Stimulated activated CD4-positive, alpha-beta T cell treated with anti-CD3 and anti-CD28 coated beads, Interleukin-1b, Interleukin-23, amount 100 ng/mL, for 24 hours (primary cell): ENCODE results near the gene ARFGAP2.
"Not testable (repeated sequence)": the region's sequence is repeated elsewhere in the genome, so short reads cannot be mapped to it uniquely, and the experiment has no call there.

ENCODE experiments used
- DNase-seq, 4 experiments: peaks; one replicate each; pipeline ENCODE4 v3.0.0-alpha.2; 2020; ENCODE audit warnings: low read depth in 4 of 4, low spot score in 1 of 4

ARFGAP2 gene

DNA sequence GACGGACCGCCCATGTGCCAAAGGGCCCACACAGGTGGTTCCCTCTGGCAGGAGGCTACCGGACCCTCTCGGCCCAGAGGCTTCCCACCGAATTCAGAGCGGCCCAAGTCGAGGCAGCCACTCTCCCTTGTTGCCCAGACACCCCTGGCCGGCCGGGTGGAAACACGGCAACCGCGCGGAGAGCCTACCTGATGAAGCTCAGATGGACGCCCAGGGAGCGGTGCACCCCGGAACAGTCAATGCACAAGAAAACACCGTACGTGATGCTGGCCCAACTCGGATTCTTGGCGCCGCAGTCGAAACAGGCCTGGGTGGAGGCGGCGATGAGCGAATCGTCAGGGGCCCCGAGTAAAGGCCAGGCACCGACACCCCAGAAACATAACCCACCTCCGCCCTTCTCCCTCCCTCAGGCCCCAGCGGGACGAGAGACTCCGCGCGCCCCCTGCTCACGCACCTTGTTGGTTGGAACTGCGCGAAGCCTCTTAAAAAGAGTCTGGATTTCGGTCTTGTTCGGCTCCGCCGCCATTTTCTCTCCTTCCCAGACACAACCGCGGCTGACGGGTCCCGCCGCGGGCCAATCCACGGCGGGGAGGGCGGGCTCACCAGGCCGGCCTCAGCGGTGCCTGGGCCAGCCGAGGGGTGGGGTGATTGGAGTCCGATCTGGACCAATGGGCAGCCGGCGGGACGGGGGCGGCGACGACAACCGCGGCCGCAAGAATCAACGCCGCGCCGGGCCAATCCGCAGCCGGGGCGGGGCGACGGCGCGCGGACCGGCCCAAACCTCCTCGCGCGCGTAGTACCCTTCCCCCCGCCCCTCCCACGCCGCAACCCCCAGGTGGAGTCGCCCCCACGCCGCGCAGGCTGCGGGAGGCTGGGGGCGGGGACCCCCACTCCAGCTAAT is at the start of gene ARFGAP2:
Gene ARFGAP2 (minus strand): TSS at position 552 of the 901 bp plus-strand sequence. CDS start 26 bp downstream, at position 526.
- peak; percentile 89 to 96 (median 93) for DNase-seq

DNA sequence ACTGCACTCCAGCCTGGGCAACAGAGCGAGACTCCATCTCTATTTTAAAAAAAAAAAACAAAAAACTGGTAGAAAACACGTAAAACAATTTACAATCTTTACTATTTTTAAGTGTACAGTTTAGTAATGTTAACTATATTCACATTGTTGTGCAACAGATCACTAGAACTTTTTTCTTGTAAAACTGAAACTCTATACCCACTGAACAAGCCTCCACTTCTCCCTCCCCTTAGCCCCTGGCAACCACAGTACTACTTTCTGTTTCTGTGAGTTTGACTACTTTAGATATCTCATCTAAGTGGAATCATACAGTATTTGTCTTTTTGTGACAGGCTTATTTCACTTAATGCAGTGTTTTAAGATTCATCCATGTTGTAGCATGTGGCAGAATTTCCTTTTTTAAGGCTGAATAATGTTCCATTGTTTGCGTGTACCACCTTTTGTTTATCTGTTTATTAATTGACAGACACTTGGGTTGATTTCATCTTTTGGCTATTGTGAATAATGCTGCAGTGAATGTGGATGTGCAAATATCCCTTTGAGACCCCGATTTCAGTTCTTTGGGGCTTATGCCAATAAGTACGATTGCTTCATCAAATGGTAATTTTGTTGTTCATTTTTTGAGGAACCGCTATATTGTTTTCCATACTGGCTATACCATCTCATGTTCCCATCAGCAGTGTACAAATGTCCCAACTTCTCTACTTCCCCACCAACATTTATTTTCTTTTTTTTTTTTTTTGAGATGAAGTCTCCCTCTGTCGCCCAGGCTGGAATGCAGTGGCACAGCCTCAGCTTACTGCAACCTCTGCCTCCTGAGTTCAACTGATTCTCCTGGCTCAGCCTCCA is 49.1 kb upstream of the ARFGAP2 start:
- DNase-seq = no peak

DNA sequence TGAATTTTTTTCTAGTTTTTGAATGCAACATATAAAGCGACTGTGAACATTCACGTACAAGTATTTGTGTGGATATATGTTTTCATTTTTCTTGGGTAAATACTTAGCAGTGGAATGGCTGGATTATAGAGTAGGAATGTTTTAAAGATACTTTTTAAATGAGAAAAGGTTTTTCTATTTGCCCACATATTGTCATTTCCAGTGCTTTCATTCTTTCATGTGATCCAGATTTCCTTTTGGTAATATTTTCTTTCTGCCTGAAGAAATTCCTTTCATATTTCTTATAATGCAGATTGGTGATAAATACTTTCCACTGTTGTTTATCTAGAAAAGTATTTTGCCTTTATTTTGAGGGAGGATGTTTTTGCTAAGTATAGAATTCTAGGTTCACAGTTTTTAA is 46.0 kb upstream of the ARFGAP2 start:
- no peak for DNase-seq

DNA sequence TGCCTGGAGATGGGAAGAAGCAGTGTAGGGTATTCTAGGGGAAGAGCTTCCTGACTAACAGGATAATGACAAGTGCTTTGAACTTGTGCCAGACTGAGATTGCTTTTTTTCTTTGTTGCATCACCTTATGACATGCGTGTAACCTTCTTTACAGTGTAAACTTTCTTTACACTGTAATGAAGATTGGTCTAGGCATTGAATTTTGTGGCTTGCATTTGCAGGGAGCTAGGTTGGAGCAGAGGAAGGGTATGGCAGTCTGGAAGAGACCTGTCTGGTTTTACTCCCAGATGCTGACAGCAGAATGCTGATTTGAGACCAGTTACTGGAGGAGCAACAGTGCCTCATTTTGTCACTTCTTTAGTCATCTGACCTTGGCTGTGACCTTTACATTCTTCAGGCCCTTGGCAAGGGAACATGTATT is 43.7 kb upstream of the ARFGAP2 start:
- DNase-seq = no peak

DNA sequence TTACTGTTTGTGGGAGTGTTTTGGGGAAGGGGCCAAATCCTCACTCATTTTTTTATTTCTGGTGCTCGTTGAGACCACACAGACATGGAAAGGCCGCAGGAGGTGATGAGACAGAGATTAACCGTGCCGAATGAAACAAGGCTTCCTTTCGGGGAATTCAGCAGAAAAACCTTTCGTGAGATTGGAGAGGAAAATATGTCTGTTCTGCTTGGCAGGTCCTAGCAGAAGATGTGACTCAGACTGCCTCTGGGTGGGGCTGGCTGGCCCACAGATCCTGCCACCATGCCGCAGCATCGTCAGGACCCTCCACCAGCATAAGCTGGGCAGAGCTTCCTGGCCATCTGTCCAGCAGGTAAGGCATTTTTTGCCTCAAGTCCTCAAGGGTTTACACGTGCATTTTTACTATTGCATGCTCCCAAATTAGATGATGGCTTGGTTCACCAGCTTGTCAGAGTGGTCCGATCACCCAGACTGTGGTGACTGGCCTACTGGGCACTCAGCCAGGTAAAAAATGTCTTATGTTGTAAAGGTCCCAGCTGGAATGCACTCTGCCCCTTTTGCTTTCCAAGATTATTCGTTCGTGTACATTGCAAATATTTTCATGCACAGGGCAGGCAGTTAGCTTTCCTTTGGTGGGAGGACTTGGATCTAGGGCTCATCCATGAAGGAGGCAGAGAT is 39.6 kb upstream of the ARFGAP2 start:
- DNase-seq = peak; percentile 29 to 65 (median 48)

DNA sequence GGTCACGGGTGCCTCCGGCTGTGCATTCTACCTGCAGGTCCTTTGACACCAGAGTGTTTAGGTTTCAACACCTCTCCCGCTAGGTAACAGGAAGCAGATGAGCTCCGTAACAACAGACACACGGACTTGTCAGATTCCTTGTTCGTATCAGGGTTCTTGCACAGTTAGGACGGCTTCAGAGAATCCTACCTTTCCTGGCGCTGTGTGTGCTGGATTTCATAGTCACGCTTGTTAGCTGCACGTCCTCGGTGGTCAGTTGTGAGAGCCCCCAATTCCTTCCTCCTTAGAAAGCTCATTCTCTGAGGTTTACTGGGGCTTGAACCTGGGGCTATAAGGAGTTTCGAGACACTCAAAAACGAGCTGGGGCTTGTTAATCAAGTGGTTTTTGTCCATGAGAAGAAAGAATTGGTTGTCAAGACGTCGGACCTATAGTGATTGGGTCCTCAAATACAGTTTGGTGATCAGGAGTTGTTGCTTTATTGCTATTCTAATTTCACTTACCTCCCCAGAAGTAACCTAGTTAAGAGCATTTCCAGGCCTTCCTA is 38.8 kb upstream of the ARFGAP2 start:
- DNase-seq = no peak

DNA sequence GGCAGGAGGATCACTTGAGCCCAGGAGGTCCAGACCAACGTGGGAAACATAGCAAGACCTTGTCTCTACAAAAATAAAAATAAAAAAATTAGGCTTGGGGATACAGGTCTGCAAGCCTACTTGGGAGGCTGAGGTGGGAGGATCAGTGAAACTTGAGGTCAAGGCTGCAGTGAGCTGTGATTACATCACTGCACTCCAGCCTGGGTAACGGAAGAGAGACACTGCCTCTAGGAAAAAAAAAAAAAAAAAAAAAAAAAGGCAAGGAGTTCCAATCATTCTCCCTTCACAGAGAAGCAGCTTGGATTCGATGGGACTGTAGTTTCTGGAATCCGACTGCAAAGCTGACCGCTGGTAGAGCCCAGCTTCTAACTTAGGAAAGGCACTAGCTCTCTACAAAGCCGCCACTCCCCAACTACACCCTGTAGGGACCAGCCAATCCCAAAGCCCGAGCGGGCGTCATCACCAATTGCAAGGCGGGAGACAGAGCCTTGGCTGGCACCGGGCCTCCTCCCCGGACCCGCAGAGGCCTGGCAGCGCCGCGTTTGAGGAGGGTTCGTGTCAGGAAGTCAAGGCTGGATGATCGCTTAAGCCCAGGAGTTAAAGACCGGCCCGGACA is 37.4 kb upstream of the ARFGAP2 start:
- peak; percentile 49 to 82 (median 64) for DNase-seq

DNA sequence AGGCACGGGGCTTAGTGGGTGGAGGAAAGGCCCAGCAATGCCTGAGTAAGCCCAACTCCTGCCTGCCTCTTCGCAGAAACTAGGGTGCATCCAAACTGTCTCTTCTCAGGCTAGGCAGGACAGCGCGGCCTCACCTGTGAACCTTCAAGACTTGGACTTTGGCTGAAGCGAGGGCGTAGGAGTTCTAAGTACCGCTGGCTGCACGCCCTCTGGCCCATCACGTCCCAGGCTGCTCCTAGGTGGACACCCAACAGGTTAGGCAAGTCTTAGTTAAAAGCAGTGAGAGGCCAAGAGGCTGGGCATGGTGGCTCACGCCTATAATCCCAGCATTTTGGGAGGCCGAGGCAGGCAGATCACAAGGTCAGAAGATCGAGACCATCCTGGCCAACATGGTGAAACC is 36.3 kb upstream of the ARFGAP2 start:
- DNase-seq = no peak

DNA sequence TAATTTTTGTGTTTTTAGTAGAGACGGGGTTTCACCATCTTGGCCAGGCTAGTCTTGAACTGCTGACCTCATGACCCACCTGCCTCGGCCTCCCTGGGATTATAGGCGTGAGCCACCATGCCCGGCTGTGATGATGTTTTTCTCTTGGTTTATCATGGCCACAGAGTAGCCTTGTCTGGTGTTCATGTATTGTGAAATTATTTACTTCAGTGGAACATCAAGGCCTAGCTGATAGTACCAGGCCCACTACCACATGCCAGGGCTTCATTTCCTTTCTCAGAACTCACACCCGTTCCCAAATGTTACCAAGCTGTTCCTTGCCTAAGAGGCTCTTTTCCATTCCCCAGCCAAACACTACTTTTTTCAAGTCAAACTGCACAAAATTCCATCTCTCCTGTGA is 31.9 kb upstream of the ARFGAP2 start:
- DNase-seq = no peak

DNA sequence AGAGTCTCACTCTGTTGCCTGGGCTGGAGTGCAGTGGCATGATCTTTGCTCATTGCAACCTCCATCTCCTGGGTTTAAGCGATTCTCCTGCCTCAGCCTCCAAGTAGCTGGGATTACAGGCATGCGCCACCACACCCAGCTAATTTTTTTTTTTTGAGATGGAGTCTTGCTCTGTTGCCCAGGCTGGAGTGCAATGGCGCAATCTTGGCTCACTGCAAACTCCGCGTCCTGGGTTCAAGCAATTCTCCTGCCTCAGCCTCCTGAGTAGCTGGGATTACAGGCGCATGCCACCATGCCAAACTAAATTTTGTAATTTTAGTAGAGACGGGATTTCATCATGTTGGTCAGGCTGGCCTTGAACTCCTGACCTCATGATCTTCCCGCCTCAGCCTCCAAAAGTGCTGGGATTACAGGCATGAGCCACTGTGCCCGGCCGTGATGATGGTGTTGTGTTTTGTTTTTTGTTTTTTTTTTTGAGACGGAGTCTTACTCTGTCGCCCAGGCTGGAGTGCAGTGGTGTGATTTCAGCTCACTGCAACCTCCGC is 31.4 kb upstream of the ARFGAP2 start:
- not testable (repeated sequence) for DNase-seq

DNA sequence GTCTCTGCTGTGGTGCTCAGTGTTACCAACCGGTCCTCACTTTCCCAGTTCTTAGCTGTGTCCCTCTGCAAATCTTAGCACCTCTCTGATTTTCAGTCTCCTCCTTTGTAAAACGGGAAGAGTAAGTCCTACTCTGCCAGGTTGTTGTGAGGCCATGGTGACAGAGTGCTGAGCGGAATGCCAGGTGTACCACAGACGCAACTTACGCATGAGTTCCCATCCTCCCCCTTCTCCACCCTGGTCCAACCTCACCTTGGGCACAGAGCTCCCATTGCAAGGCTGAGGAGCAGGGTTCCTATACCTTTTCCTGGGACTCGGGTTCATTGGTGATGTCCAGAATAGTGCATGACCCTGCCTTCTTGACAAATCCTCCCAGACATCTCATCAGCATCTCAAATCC is 30.8 kb upstream of the ARFGAP2 start:
- DNase-seq = no peak

DNA sequence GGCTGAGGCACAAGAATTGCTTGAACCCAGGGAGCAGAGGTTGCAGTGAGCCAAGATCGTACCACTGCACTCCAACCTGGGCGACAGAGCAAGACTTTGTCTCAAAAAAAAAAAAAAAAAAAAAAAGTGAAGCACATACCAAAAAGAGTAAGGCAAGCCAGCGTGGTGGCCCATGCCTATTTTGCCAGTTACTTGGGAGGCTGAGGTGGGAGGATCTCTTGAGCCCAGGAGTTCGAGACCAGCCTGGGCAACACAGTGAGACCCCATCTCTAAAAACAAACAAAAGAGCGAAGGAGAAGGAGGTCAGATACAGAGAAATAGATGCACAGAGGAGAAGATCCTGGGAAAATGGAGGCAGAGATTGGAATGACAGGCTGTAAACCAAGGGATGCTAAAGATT is 29.9 kb upstream of the ARFGAP2 start:
- not testable (repeated sequence) for DNase-seq

DNA sequence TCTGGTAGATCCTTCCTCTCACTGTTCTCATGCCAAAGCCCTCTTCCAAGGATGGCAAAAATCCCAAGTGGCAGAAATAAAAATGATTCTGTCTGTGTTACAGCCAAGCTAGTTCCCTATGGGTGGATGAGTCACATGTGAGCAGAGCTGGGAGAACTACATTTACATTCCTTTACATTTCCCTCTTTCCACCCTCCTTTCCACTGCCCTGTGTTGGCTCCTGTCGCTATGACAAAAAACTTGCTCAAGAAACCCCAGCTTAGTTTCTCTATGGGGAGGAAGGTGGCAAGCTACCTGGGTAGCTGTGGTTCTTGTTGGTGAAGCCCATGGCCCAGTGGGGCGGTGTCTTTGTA is 27.9 kb upstream of the ARFGAP2 start:
- DNase-seq = no peak

DNA sequence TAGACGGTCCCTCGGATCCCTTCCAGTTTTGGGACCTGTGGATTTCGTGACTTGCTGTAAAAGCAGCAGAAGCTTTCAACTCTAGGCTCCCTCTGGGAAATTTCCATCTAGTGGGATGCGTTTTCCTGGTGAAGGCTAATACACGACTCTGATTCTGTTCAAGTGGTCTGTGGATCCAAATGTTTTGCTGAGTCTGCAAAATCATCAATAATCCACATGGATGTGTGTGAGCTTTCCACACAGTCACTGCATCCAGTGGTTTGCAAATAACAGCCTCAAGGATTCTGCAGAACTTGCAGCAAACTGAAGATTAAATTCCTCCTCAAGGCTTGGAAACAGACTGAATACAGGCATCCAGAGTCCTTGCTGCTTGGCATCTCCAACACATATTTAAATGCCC is 25.9 kb upstream of the ARFGAP2 start:
- no peak for DNase-seq

DNA sequence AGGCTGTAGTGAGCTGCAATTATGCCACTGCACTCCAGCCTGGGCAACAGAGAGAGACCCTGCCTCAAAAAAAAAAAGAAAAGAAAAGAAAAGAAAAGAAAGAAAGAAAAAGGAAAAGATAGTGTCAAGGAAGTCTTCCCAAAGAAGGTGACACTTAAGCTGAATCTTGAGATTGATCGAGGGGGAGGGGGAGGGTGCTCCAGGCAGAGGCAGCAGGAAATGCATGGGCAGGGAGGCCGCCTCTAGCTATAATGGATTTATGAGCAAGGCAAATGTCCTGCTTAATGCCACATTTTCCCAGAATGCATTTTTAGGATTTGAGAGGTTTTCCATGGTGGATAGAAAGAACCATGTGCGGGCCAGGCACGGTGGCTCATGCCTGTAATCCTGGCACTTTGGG is 24.3 kb upstream of the ARFGAP2 start:
- no peak for DNase-seq

DNA sequence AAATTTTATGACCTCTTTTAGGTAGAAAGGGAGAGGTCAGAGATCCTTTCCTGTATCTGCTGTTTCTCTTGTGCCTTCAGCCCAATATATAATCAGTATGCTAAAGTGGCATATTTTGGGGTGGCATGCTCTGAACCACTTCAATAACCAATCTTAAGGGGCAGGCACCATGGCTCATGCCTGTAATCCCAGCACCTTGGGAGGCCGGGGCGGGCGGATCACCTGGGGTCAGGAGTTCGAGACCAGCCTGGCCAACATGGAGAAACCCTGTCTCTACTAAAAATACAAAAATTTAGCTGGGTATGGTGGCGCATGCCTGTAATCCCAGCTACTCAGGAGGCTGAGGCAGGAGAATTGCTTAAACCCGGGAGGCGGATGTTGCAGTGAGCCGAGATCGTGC is 21.5 kb upstream of the ARFGAP2 start:
- not testable (repeated sequence) for DNase-seq

DNA sequence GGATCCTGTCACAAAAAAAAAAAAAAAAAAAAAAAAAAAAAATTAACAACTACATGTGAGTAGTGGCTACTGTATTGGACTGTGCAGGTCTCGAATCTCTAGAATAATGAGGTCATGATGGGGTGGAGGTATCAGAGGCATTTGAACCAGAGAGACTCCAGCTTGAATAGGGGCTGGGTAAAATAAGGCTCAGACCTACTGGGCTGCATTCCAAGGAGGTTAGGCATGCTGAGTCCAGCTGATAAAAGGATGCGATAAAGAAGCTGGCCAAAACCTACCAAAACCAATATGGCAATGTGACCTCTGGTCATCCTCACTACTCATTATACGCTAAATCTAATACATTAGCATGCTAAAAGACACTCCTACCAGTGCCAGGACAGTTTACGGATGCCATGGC is 15.4 kb upstream of the ARFGAP2 start:
- DNase-seq = no peak

DNA sequence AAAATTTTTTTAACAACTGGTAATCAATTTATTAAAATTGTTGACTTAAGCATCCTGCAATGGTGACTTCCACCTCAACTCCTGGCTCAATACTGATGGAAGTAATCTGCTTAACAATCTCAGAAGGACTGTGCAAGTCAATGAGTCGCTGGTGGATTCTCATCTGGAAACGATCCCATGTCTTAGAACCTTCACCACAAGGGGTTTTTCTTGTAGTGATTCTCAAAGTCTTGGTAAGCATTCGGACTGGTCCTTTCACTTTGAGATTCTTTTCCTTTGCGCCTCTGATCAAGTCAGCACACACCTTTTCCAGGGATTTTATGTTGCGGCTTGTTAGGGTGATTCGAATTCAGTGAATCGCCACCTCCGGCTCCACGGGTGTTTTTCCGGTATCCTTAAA is 14.5 kb upstream of the ARFGAP2 start:
- DNase-seq = not testable (repeated sequence)

DNA sequence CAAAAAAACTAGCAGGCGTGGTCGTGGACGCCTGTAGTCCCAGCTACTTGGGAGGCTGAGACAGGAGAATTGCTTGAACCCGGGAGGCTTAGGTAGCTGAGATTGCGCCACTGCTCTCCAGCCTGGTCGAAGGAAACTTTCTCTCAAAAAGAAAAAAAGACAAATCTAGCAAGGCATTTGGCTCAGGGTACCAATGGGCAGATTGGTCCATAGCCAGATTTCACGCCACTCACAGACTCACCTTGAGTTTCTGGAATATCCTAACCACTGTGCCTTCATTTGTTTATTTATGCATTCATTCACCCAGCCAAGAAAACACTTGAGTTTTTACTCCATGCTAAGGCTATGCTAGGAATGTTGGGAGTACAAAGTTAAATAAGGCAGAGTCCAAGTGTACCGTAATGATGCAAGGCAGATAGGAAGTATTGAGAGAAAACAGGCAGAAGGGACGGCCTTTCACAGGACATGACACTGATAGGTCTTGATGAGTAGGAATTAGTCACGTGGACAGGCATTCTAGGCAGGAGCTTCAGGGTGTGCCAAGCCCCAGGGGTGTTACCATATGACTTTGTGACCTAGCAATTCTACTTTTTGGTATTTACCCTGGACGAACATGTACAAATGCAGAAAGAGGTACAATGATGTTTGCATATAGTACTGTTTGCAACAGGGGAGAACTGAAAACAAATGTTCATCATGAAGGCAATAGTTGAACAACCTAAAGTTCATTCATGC is 12.6 kb upstream of the ARFGAP2 start:
- DNase-seq = no peak

DNA sequence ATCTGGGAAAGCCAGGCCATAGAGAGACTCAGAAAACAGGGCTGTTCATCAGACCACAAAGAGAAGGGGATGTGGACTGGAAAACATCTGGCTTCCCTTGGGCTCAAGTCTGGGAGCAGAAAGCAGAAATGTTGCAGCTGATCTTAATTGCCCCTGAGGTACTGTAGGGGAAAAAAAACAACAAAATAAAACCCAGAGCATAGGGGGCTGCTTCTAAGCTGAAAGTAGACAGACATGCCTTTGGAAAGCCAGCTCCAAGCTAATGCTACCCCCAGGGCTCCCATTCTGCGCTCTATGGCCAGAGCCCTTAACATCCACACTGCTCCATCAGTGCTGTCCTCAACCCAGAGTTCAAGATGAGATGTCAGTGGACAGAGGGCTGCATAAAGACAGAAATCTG is 11.6 kb upstream of the ARFGAP2 start:
- no peak for DNase-seq
